Activated CD8-positive, alpha-beta memory T cell treated with anti-CD3 and anti-CD28 coated beads for 1 hour (primary cell): ENCODE results near the gene PRR15L.

ENCODE experiments used
- DNase-seq, 2 donors: peaks; one replicate each; pipeline ENCODE4 v3.0.0-alpha.2; 2020; ENCODE audit warnings: low read depth in 1 of 2; ENCODE audit errors: extremely low read depth in 1 of 2

Gene PRR15L

GRCh38 chr17:47962901-47963300 is 5.2 kb upstream of the PRR15L start:
- no peak for DNase-seq

GRCh38 chr17:47961406-47961805 is 3.7 kb upstream of the PRR15L start:
- no peak for DNase-seq

GRCh38 chr17:47959825-47960655 is 2.4 kb upstream of the PRR15L start:
- no peak for DNase-seq

DNA sequence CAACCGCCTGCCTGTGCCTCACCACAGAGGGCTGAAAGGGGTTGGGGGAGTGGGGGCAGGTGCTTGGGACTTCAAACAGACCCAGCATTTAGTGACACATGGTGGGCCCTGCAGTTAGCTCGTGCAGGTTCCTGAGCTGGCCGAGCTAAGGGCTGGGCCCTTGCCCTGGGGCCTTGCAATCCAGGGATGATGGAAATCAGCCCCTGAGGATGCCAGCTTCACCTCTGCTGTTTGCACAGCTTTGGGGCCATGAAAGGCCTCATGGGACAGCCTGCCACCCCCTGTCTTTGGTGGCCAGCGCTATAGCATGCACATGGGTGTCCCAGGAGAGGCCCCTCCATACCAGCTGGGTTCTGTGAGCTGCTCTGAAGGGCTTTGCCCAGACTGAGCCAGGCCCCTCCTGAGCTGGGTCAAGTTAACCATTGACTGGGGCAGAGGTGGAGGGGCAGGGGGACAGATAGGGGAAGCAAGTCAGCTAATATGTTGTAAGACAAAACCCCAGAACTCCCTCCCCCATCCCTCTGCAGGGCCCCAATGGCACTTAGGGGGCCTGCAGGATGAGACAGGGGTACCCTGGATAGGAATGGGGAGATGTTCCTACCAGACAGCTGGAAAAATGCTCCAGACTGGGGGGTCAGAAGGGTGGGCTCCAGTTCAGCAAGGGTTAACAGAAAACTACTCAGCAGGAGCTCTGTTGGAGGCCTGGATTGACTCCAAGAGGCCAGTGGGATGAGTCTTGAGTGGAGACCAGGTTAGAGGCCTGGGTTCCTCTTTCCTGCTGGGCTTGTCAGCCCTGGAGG is 692 bp downstream of the PRR15L start:
- no peak for DNase-seq

DNA sequence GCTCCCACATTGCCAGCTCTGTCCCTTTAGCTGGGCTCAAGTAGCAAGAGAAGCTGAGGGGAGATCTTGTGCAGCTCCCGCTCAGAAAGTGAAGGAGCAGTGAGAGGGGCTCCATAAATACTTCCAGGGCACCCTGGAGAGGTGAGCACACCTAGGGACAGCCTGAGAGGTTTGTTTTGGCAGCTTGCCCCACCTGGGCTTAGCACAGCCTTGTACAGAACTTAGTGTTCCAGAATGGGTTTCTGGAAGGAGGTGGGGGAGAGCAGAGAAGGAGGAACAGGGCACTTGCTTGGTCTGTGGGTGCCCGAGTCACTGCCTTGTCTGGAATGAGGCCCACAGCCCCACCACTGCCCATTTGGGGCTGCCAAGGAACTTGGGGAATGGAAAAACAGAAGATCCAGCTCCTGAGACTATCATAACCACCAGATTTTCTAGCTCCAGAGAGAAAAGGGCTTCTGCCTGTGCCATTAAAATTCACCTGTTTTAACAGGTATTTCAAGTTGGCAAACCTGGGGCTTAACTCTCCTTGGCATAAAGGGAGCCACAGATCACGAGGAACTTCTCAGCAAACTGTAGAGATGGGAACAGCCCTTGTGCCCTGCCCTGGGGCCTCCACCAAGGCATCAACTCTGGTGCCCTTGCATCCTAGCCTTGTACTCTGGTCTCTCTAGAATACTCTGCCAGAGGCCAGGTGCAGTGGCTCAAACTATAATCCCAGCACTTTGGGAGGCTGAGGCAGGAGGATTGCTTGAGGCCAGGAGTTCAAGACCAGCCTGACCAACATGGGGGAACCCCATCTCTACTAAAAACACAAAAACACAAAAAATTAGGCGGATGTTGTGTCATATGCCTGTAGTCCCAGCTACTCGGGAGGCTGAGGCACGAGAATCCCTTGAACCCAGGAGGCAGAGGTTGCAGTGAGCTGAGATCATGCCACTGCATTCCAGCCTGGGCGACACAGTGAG is 1.9 kb downstream of the PRR15L start:
- no peak for DNase-seq

DNA sequence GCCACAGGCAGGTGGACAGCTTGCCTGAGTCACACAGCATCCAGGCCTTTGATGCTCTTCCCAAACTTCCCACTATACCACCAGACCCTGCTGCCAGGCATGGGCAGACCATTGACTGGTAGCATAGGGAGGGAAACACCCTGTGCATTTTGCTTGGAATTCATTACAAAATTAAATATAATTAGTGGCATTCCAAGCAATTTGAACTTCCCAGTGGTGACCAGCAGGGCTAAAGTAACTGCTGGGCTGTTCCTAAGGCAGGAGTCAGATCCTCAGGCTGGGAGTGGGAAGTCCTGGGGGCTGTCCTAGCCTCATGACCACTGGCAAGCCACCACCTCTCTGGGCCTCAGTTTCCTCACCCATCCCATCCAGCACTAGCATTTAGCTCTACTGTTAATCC is 3.8 kb downstream of the PRR15L start:
- DNase-seq = no peak

DNA sequence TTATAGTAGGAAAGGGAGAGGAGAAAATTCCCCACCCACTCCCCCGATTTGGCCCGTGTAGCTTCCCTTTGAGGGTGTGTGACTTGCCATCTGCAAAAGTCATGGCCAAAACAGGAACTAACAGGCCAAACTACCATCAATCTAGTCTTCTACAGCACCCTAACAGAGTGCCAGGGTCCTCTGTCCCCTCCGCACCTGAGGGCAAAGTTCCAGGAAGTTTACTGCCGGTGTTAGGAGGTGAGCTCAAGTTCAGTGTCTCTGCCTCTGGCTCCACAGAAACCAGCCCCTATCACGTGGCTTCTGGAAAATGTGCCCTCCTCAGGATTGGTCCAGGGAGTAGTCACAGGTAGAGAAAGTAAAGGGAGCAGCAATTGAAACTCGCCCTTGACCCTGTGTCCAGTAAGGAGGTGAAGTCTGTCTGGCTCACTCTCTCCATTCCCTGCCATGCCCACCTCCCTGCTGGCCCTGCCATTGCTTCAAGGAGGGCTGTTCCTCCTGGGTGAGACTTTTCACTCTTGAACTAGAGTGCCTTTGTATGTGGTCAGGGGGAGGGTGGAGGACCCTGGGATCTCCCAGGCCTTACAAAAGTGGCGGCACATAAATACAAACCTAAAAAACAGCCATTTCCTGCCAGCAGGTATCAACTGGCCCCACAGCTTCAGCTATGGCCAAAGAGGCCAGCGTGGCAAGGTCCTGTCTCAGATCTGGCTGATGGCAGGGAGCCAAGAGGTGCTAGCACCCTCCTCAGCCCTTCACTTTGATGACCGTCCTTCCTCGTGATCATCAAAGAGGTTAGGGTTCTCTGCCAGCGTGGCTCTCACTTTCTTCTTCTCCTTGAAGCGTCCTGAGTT is 5.3 kb downstream of the PRR15L start:
- no peak for DNase-seq

GRCh38 chr17:47950448-47950847 is 7.2 kb downstream of the PRR15L start:
- DNase-seq = no peak

DNA sequence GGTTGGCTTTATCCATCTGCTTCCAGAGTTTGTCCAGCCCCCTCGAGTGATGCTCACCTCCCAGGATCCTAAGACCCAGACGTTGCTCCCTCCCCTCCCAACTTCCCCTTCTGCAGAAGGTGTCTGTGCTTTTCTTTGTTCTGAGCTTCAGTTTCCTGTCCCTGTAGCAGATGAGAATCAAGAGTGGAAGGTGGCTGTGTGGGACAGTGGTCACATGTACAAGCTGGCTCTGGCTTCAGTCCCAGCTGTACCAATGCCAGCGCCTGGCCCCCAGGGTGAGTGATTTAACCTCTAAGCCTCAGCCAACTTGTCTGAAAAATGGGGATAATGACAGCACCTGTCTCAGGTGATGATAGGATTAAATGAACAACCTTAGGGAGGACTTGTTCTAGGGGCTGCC is 7.7 kb downstream of the PRR15L start:
- no peak for DNase-seq

DNA sequence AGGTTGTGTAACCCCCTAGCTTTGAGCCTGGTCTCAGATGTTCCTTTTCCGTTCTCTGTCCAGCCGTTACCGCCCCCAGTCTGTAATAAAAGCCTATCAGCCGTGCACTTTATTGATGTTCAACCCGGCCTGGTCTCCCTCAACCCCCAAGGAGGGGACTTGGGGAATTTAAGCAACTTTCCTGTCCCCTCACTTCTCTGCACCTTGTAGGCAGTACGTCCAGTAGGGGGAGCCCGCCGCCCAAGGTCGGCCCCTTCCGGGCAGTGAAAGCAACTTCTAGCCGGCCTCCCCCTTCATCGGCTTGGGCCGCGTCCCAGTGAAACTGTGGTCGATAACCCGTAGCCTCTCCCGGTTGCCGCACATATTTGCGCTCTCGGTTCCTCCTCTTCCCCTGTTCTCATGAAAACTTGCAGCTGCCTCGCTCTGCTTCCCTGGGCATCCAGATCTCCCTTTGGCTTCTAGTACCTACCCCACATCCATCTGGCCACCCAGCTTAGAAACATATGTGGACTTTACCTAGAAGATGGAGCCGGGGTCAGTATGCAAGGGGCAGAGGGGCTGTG is 8.4 kb downstream of the PRR15L start:
- peak; percentile 40 to 73 for DNase-seq

- DNase-seq = no peak
Measured at GRCh38 chr17:47948706-47949196, 8.9 kb downstream of the PRR15L start.

- peak; percentile 33 to 42 for DNase-seq
Measured at GRCh38 chr17:47946929-47947397, 10.7 kb downstream of the PRR15L start.

GRCh38 chr17:47946516-47946915 is 11.2 kb downstream of the PRR15L start:
- no peak for DNase-seq

GRCh38 chr17:47945529-47946508 is 11.9 kb downstream of the PRR15L start:
- no peak for DNase-seq

- DNase-seq = no peak
Measured at GRCh38 chr17:47945080-47945479, 12.6 kb downstream of the PRR15L start.

GRCh38 chr17:47942568-47942967 is 15.1 kb downstream of the PRR15L start:
- no peak for DNase-seq

DNA sequence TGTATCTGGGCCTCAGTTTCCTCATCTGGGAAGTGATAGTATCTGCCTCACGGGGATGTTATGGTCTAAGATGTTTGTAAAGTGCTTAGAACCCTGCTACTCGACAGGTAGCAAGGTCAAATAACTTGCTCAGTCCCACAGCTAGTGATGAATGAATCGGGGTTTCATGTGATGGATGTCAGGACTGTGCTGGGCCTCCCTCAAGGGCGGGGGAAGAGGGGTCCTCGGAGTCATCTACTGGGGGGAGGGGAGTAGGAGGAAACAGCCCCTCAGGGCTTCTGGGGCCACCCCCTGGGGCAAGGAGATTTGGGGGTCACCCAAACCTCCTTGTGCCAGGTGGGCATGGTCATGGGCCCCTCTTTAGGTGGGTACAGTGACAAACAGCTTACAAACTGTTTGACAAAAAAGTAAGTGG is 15.6 kb downstream of the PRR15L start:
- no peak for DNase-seq
